Hepatocyte (in vitro differentiated cells): ENCODE measurements around the gene COL4A2. TPM values are rescaled to one million over a fixed set of nuclear protein-coding genes. Genes with fewer than 3 reads are reported as not detected.
A peak's percentile ranks its signal among the peaks of the same experiment; 100 is the strongest.

ENCODE experiments used
- DNase-seq: peaks from one replicate; pipeline ENCODE4 v3.0.0-alpha.2; 2016; ENCODE audit warnings: low spot score
- H2AFZ ChIP-seq: fragments of 200-600 bp; sonication (generic); 2 replicates; pipeline ENCODE4 v1.6.0; 2016; ENCODE audit warnings: antibody characterized with exemption, mild to moderate bottlenecking
- H3K27ac ChIP-seq: fragments of 200-600 bp; sonication (generic); 2 replicates; pipeline ENCODE4 v1.5.1; 2016; ENCODE audit warnings: mild to moderate bottlenecking
- H3K27me3 ChIP-seq: fragments of 200-600 bp; sonication (generic); 2 replicates; pipeline ENCODE4 v1.6.1; 2016
- H3K36me3 ChIP-seq: fragments of 200-600 bp; sonication (generic); replicated peaks from 2 replicates; pipeline ENCODE4 v1.5.1; 2016; ENCODE audit warnings: low read depth; ENCODE audit not compliant: insufficient read depth
- H3K4me1 ChIP-seq: fragments of 200-600 bp; sonication (generic); 2 replicates; pipeline ENCODE4 v1.5.1; 2016; ENCODE audit warnings: mild to moderate bottlenecking, moderate library complexity; ENCODE audit not compliant: insufficient read depth
- H3K4me2 ChIP-seq: fragments of 200-600 bp; sonication (generic); 2 replicates; pipeline ENCODE4 v1.6.0; 2016
- H3K4me3 ChIP-seq: fragments of 200-600 bp; sonication (generic); 2 replicates; pipeline ENCODE4 v1.5.1; 2016; ENCODE audit warnings: mild to moderate bottlenecking
- H3K79me2 ChIP-seq: fragments of 200-600 bp; sonication (generic); 2 replicates; pipeline ENCODE4 v1.6.0; 2017; ENCODE audit warnings: mild to moderate bottlenecking
- H3K9me2 ChIP-seq: fragments of 200-600 bp; sonication (generic); replicated peaks from 2 replicates; pipeline ENCODE4 v1.6.0; 2017; ENCODE audit warnings: mild to moderate bottlenecking; ENCODE audit not compliant: insufficient read depth
- H3K9me3 ChIP-seq: fragments of 200-600 bp; sonication (generic); 2 replicates; pipeline ENCODE4 v1.5.1; 2016; ENCODE audit warnings: low read depth, mild to moderate bottlenecking
- H4K20me1 ChIP-seq: fragments of 200-600 bp; sonication (generic); 2 replicates; pipeline ENCODE4 v1.6.0; 2016; ENCODE audit warnings: mild to moderate bottlenecking; ENCODE audit not compliant: insufficient read depth, poor library complexity, severe bottlenecking
- CTCF ChIP-seq: fragments of 200-600 bp; sonication (generic); IDR thresholded peaks from 2 replicates; pipeline ENCODE4 v1.5.1; 2016; ENCODE audit warnings: antibody characterized with exemption, mild to moderate bottlenecking; ENCODE audit not compliant: poor library complexity
- EZH2 ChIP-seq: fragments of 200-600 bp; sonication (generic); IDR thresholded peaks from 2 replicates; pipeline ENCODE4 v1.6.1; 2016; ENCODE audit warnings: antibody characterized with exemption, mild to moderate bottlenecking, borderline replicate concordance
- EZH2phosphoT487 ChIP-seq: fragments of 200-600 bp; sonication (generic); IDR thresholded peaks from one replicate; pipeline ENCODE4 v1.6.1; 2018; ENCODE audit warnings: antibody characterized with exemption, mild to moderate bottlenecking, low read depth, moderate library complexity; ENCODE audit not compliant: unreplicated experiment, severe bottlenecking
- WGBS: methylation state at CpG from one replicate; pipeline ENCODE4 v1.1.6; 2016; ENCODE audit warnings: low lambda C conversion rate; ENCODE audit errors: missing lambda C conversion rate; 5-methylcytosine and 5-hydroxymethylcytosine counted together
- polyA plus RNA-seq: library from polyadenylated mRNA; unstranded; fragments of >200 nt; fragmentation: Nextera tagmentation; extraction: Ambion mirVana; gene quantifications from 2 replicates; pipeline ENCODE4 v1.2.1, GENCODE V29; 2016
- total RNA-seq: library from RNA; depleted of rRNA; stranded (reverse); fragments of >200 nt; gene quantifications from 2 replicates; pipeline ENCODE4 v1.2.3, GENCODE V29; 2014

Gene COL4A2
- total and polyA plus RNA-seq, 2 experiments from 2014 or later: 171 to 221 TPM

GRCh38 chr13:110421061-110421460, 114.0 kb downstream of the COL4A2 start:
- Histone ChIP-seq H3K4me3 (no peak overlapping the region), H3K9me3 (no peaks in the 10 kb centered on the region), H4K20me1 (no peaks in the 10 kb centered on the region), H3K27me3 (no peaks in the 10 kb centered on the region), H3K4me1 (peaks cover 23% of the 10 kb centered on the region), H2AFZ (no peak overlapping the region), H3K4me2 (no peak overlapping the region), H3K9me2 (no peaks in the 10 kb centered on the region), H3K36me3 (no peaks in the 10 kb centered on the region), H3K79me2 (no peaks in the 10 kb centered on the region), H3K27ac (peak overlapping the region; percentile 64)
- TF ChIP-seq CTCF (no peak), EZH2 (no peak), EZH2phosphoT487 (no peak)
- 82% methylated on average over 4 of the region's 4 CpGs for WGBS
- DNase-seq: no peak

DNA sequence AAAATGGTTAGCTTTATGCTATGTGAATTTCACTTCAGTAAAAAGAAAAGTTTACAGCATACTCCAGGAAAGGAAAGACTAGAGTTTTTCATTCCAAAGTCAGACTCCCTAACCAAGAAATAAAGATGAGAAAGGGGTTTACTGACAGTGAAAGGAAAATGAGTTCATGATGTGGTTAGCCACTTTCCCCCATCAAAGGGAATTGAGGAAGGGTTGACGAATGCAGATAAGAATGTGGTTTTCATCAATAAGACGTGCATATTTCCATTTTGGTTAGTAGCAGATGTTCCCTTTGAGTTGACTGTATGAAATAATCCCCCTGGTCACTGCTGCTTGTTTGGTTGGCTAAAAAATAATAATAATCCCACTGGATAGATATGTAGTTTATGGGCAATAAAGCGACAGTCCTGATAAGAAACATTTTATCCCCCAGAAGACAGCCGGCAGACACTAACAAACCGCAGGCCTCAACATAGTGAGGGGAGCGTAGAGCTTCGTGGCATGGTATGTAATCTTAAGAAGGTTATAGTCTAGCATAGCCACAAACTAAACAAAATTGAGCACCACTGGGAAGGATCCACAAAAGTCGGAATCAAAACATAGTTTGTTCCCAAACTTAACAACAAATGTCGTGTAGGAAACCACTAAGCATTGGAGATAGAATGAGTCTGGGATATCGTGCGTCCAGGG, 114.8 kb downstream of the COL4A2 start:
- Histone ChIP-seq H3K4me3 (no peak overlapping the region), H3K9me2 (no peaks in the 10 kb centered on the region), H3K27ac (peak overlapping the region; percentile 64), H3K9me3 (no peaks in the 10 kb centered on the region), H3K36me3 (no peaks in the 10 kb centered on the region), H2AFZ (no peak overlapping the region), H3K79me2 (no peaks in the 10 kb centered on the region), H3K27me3 (no peaks in the 10 kb centered on the region), H3K4me1 (peaks cover 19% of the 10 kb centered on the region), H4K20me1 (no peaks in the 10 kb centered on the region), H3K4me2 (no peak overlapping the region)
- WGBS: 61% methylated on average over 11 of the region's 11 CpGs
- TF ChIP-seq CTCF: no peak
- no peak for TF ChIP-seq EZH2phosphoT487
- no peak for TF ChIP-seq EZH2
- no peak for DNase-seq

GRCh38 chr13:110422913-110423688, 116.0 kb downstream of the COL4A2 start:
- TF ChIP-seq CTCF: no peak
- TF ChIP-seq EZH2: no peak
- TF ChIP-seq EZH2phosphoT487: no peak
- Histone ChIP-seq H3K4me1 (peaks cover 11% of the 10 kb centered on the region), H3K36me3 (no peaks in the 10 kb centered on the region), H3K4me3 (no peak overlapping the region), H3K9me2 (no peaks in the 10 kb centered on the region), H3K9me3 (no peaks in the 10 kb centered on the region), H3K79me2 (no peaks in the 10 kb centered on the region), H3K27me3 (no peaks in the 10 kb centered on the region), H3K27ac (peak overlapping the region; percentile 64), H4K20me1 (no peaks in the 10 kb centered on the region), H2AFZ (no peak overlapping the region), H3K4me2 (no peak overlapping the region)
- no peak for DNase-seq
- WGBS: 82% methylated on average over 12 of the region's 12 CpGs
